Cardiac fibroblast (primary cell): ENCODE measurements around the gene NFKBIA.

Experiments
- DNase-seq, 2 donors: peaks; one replicate each; pipeline versions ENCODE4 v3.0.0 to v3.0.0-alpha.2; 2010; ENCODE audit warnings: low read depth in 2 of 2
- H3K4me3 ChIP-seq, 2 donors: replicated peaks in 1 of 2; 1 replicate in 1 of 2; 2 replicates in 1 of 2; pipeline ENCODE4 v1.5.1; 2011; ENCODE audit warnings: low read depth in 2 of 2, low read length in 2 of 2, mild to moderate bottlenecking in 2 of 2, moderate library complexity in 1 of 2
- CTCF ChIP-seq: IDR thresholded peaks from one replicate; pipeline ENCODE4 v1.5.1; 2011; ENCODE audit warnings: low read depth, mild to moderate bottlenecking, low read length, inconsistent platforms

The NFKBIA gene

GRCh38 chr14:35403603-35404448 is 723 bp downstream of the NFKBIA start:
- peak; percentile 97 to 98 for DNase-seq
- peak overlapping the region; percentile 84 to 94 for H3K4me3 ChIP-seq
- TF ChIP-seq CTCF: no peak

DNA sequence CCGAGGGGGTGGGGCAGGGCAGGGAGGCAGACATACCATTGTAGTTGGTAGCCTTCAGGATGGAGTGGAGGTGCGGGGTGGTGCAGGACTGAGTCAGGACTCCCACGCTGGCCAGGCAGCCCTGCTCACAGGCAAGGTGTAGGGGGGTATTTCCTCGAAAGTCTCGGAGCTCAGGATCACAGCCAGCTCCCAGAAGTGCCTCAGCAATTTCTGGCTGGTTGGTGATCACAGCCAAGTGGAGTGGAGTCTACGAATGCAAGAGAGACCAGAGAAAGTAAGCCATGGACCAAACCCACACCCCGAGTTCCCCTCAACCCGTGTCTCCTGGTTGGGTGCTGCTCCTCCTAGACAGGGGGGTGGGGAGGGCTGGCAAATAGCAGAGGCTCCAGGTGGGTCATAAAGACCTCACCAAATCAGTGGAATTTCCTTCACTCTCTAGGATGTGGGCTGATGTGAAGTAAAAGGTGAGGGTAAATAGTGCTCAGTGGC is 1.4 kb downstream of the NFKBIA start:
- TF ChIP-seq CTCF: no peak
- peak; percentile 50 to 62 for DNase-seq
- H3K4me3 ChIP-seq: peak overlapping the region; percentile 71 to 94

DNA sequence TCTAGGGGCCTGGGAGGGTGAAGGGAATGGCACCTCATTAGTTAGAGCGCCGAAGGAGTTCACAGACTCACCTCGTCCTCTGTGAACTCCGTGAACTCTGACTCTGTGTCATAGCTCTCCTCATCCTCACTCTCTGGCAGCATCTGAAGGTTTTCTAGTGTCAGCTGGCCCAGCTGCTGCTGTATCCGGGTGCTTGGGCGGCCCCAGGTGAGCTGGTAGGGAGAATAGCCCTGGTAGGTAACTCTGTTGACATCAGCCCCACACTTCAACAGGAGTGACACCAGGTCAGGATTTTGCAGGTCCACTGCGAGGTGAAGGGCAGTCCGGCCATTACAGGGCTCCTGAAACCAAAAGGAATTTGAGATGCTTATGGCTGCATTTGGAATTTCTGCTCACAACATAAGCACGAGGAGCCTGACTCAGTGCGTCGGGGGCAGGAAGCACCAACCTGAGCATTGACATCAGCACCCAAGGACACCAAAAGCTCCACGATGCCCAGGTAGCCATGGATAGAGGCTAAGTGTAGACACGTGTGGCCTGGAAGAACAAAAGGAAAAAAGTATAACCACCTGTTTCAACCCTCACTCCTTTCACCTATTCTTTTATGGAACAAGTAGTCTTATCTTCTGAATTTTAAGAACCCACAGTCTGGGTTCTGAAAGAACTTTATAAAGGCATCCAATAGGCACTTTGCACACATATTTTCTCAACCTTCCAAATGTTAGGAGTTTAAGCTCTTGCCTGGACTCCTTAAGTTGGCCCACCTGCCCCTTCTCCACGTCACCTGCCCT is 2.0 kb downstream of the NFKBIA start:
- no peak for TF ChIP-seq CTCF
- H3K4me3 ChIP-seq: peak overlapping the region; percentile 71 to 94
- peak in 1 of 2 donors; percentile 55 for DNase-seq

DNA sequence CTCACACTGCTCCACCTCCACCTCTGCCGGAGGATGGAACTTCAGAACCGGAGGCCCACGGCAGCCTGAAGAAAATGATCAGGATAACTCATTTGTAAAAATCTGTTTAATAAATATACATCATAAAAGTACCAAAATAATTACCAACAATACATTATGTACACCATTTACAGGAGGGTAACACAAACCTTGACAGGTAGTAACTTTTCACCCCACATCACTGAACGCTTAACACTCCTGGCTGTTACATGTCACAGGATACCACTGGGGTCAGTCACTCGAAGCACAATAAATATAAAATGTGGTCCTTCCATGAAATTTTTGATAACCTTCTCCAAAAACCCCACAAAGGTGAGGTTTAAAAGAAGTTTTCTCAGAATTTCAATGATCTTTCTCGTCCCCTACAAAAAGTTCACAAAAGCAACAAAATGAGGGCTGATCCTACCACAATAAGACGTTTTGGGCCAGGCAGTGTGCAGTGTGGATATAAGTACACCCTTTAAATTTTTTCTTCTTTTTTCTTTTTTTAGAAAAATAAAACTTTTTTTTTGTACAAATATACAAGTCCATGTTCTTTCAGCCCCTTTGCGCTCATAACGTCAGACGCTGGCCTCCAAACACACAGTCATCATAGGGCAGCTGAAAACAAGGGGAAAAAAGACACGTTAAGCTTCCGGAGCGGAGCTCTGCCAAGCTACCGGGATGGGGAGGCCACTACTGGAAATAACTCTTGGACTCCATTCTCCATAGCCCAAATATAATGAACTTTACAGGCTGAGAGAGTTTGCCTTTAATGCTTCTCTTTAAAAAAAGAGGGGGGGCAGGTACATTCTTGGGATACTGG is 2.9 kb downstream of the NFKBIA start:
- no peak for TF ChIP-seq CTCF
- peak overlapping the region; percentile 71 to 94 for H3K4me3 ChIP-seq
- DNase-seq: peak; percentile 66 to 67

DNA sequence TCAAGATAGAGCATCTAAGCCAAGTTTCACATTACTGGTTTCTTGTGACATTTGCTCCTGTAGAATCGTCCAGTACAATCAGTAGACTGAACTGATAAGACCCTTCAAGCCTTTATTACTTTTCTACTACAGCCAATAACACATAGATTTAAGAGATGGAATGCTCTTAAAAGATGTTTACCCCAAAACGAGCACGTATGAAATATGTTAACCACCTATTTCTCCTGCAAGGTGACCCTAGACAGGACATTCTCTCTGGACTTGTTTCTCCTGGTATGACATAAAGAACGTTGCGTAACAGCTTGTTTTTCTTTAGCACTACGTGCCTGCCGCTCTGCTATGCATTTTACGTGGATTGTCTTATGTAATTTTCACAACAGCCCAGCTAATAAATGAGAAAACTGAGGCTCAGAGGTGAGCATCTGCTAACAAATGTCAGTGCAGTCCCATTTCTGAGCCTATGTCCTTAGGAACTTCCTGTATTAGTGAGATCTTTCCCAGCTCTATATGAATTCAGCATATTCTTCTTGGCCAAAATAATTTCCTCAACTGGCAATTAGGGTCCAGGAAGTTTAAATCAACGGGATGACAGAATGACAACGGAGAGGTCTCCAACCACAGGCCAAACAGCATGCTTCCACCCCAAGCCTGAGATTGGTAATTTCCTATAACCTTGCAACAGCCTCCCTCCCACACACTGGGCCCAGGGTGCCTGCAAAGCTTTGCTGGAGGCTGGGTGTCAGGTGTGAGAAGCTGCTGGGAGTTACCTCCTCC is 3.7 kb downstream of the NFKBIA start:
- no peak for TF ChIP-seq CTCF
- peak overlapping the region; percentile 71 to 94 for H3K4me3 ChIP-seq
- peak in 1 of 2 donors; percentile 60 for DNase-seq
